Measurements from ENCODE around the gene UBE3C.

DNA sequence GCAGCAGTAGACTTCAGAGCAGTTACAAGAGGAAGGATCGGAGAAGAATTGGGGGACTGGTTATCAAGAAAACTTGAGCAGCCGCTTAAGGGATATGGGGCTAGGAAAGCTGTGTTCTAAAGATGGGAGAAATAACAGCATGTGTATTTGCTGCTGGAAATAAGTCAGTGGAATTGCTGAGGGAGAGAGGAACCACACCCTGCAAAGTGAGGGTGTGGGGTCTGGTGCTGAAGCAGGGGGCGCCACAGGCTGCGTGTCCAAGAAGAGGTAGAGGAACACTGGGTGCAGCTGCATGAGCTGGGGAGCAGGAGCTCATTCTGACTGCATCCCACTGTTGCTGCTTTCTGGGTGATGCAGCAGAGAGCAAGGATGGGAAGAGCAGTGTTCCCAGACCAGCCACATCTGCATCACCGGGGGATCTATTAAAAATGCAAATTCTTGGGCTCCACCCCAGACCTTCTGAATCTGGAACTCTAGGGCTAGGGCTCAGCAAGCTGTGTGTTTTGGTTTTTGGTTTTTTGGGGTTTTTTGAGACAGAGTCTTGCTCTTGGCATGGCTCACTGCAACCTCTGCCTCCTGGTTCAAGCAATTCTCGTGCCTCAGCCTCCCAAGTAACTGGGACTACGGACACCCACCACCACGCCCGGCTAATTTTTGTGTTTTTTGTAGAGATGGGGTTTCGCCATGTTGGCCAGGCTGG, 101.0 kb downstream of the UBE3C start:
- TF ChIP-seq GATA2 (IDR thresholded peaks at IDR 0.05; ENCODE audit: low read depth, low read length) (no peak), GATA3 (IDR thresholded peaks at IDR 0.05; ENCODE audit: low read depth, low read length) (no peak)
